IPS DF 4.7 (cell line): ENCODE results near the gene CMTM7.

Experiments
- DNase-seq: peaks from one replicate; pipeline ENCODE4 v3.0.0-alpha.2; 2013; ENCODE audit warnings: low spot score; ENCODE audit errors: extremely low read depth

Gene CMTM7

GRCh38 chr3:32413845-32414521 is 22.3 kb downstream of the CMTM7 start:
- DNase-seq: no peak

DNA sequence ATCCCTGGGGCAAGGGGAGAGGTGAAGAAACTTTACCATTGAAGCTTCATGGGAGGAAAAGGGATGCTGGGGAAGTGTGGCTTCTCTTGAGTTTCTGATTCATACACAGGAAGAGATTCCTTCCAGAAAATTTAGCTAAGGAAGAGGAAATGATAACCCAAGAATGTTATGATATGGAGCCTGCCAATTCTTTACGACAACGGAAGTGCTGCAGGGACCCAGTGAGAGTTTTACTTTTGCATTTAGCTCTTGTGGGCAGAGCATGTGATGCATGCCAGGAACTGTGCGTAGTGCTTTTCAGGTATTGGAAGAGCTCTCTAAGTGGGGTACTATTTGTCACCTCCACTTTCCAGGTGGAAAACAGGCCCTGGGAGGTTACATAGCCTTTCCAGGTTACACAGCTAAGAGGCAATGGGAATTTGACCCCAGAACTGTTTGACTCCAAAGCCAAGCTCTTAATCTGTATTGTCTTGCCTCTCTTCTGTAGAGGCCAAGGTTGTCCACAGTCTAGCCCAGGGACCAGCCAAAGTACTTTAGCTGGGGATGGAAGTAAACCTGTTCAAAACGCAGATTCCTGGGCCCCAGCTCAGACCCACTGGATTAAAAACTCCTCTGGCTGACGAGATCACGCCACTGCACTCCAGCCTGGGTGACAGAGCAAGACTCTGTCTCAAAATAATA is 23.0 kb downstream of the CMTM7 start:
- DNase-seq: no peak

- DNase-seq: no peak
These were observed 28.1 kb downstream of the CMTM7 start for GRCh38 chr3:32419742-32420125.

DNA sequence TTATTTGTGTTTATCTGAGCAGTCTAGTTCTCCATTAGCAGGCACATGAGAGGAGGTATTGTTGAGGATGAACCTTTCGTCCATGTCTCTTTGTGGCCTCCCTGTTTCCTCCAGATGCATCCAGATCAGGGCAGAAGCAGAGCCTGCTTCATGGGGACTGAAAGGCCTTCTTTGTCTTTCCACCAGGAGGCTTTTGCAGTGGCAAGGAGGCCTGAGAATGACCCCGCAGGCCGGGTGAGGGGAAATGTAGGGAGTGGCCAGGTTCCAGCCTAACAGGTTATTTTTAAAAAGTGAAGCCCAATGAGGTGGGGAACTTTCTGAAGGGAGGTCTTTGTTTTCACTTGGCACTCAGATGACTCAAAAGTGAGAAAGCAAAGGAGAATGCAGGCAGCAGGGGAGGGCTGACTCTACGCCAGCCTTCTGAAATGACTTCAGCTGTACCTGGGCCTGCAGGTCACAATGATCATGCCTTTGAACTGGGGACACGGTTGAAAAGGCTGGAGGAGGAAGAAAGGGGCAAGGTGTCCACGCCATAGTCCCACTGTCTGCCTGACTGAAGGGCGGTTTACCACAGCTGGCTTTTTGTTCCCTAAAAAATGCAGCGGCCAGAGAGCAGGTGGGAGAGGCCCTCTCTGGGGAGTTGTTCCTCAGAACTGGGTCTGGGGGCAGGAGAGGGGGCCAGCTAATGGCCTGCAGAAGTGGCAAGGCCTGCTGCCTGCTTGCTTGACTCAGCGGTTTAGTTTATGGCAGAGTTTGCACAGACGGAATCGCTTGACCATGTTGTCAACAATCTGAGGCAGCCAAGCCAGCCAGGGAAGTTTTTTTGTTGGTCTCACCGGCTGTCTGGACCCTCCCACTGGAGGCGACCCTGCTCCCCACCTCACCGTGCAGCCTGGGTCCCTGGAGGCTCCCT is 28.7 kb downstream of the CMTM7 start:
- no peak for DNase-seq

DNA sequence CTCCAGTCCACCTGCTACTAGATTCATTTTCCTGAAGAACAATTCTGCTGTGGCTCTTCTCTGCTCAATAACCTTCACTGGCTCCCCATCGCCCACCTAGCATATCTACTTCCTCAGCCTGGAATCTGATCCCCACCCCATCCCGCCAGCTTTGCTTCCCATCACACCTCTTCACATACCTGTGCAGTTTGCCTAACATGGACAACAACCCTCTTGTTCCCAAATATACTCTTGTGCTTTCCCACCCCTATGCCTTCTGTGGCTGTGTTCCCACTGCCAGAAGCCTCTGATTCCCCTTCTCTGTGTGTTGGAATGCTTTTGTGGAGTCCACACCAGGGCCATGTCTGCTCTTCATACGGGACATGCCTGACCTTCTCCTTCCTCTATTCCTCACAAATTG is 29.5 kb downstream of the CMTM7 start:
- DNase-seq: no peak

GRCh38 chr3:32421991-32422859 is 30.6 kb downstream of the CMTM7 start:
- DNase-seq: no peak

DNA sequence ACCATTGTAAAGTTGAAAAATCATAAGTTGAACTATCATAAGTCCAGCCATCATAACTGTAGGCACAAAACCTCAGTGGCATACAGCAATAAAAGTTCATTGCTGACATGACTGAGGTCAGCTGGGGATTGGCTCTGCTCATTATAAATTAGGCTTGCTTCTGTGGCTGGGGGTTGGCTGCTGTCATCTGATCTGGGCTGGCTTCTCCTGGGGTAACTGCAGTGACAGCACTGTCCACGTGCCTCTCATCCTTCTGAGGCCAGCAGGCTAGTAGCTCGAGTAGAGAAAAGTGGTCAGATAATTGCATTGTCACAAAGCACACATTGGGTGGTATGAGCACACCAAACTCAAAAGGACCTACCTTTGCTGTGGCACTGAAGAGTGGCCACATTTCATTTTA is 31.3 kb downstream of the CMTM7 start:
- DNase-seq: no peak

- no peak for DNase-seq
These were observed 31.9 kb downstream of the CMTM7 start for GRCh38 chr3:32423534-32423933.

GRCh38 chr3:32423956-32424557 is 32.4 kb downstream of the CMTM7 start:
- DNase-seq: no peak

- DNase-seq: no peak
These were observed 33.1 kb downstream of the CMTM7 start for GRCh38 chr3:32424581-32425250.

DNA sequence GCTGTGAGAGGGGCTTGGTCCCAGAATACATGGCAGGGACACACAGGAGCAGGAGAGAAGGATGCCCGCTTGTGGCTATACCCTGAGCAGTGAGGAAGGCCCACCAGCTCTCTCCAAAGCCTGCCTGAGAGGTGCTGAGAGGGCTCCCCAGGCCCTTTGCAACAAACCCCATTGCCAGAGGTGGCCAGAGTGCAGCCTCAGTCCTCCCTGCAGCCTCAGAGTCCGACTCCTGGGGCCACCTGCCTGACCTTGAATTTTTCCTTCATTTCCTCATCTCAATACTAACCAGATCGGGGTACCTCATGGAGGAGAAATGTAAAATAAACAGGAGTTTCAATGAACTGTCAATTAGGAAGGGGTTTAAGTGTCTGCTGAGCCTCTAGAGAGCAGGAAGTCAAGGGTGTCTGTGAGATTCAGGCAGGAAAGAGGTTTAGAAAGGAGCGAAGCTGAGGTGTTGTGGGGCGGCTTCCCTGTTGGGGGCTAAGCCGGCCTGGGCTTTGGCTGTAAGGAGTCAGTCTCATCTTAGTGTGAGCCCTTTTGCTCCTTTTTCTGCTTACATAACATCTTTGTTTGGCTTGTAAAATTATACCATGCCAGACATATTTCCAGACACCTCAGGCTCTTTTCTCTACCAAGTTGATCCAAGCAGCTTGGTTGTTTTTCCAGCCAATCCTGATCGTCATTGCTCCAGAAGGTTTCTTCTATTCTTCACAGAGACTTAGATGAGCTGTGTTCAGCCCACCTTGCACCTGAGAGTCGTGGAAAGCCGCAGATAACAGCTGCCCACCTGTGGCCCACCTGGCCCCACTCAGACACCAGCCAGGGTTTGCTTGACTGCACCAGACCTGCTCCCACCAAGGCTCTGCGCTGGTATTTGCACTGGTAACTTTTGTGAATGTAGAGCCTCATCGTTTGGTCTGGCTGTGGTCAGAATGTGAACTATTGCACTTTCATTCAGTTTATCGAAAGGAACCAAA is 36.7 kb downstream of the CMTM7 start:
- DNase-seq: no peak

- DNase-seq: no peak
These were observed 39.2 kb downstream of the CMTM7 start for GRCh38 chr3:32430900-32431299.

DNA sequence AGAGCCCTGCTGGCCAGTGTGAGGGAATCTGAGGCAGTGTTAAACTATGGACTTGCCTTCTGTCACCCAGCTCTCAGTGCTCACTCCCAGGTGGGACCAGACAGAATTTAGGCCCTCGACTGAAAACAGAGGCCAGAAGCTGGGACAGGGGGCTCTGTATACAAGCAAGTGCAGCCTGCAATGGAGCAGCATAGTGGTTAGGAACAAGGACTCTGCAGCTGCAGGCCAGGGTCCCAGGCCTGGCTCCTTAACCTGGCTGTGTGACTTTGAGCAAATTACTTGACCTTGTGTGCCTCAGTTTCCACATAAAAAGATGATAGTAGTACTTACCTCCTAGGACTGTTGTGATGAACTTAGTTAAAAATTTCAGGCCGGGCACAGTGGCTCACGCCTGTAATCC is 39.8 kb downstream of the CMTM7 start:
- no peak for DNase-seq

DNA sequence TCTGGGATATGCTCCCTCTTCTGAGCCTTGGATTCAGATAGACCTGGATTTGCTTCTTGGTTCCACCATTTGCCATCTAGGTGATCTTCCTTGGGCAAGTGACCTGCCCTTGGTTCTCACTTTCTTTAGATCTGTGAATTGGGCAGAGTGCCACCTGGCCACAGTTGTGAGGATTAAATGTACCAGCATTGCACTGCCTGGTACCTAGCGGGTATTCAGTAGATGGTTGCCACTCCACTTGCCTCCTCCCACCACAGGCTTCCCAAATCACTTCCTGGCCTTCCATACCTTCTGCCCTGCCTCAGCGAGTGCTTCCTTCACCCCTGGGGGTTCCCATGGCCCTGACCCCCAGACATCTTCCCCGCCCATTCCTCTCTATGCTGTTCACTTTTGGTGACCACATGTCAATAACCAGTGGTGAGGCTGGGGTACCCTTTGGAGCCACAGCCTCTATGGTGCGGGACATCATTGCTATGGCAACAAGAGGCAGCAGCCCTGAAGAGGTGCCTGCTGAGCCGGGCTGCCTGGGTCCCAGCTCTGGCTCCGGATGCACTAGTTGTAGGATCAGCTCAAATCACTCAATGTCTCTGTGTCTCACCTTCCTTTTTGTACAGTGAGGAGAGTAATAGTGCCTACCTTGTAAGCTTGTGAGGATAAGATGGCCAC is 40.5 kb downstream of the CMTM7 start:
- no peak for DNase-seq

DNA sequence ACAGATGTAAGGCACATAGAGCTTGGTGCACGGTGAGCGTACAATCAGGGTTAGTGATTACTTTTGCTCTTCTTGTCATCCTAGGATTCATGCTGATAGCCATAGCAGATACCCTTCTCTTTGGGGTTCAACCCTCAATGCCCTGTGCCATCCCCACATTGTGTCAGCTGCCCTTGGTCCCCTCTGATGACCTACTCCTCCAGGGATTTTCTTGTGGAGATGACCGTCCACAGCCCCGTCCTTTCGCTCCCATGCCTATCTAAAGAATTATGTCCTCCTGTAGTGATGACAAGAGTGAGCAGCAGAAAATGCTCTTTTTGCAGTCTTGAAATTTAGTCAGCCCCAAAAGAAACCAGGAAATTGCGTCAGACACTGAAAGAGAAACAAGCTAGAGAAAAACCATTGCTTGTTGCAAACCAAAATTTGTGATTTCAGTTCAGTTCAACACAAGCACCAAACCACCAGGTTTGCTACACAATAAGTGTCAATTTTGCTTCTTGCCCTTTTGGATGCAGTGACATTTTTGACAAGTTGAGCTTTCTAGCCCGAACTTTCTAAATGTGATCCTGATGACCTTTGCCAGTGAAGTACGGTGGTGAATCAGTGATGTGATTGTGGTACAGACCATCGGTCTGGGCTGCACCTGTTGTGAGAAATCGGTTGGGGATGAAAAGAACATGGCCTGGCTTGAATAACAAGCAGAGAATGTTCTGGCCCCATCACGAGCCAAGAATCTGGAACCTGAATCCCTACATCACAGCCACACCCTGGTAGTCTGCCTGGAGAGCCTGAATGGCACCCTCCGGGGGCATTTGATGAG is 41.3 kb downstream of the CMTM7 start:
- no peak for DNase-seq

DNA sequence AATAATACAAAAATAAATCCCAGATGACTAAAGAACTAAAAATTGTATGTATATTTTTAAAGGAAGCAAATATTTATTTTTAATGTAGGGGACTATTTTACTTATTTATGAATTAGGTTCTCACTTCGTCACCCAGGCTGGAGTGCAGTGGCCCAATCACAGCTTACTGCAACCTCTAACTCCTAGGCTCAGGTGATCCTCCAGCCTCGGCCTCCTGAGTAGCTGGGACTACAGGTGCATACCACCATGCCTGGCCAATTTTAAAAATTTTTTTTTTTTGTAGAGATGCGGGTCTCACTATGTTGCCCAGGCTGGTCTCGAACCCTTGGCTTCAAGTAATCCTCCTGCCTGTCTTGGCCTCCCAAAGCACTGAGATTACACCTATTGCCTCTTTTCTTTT is 42.6 kb downstream of the CMTM7 start:
- DNase-seq: no peak

- no peak for DNase-seq
These were observed 44.5 kb downstream of the CMTM7 start for GRCh38 chr3:32435911-32436815.
